ENCODE measurements around the gene ZNF12. TPM values are rescaled to one million over a fixed set of nuclear protein-coding genes. Genes with fewer than 3 reads are reported as not detected.

Gene ZNF12
- total and polyA plus RNA-seq, 8 donors: 3.9 to 222 (median 26.2) TPM

- 88 to 92% (median 91%) methylated on average over 14 to 17 of the region's 17 CpGs for WGBS, 5 donors
- no peaks in the 10 kb centered on the region for H3K27me3 ChIP-seq
- H3K4me3 ChIP-seq: no peak overlapping the region
- TF ChIP-seq EP300 (IDR thresholded peaks at IDR 0.05): no peak
- no peak for TF ChIP-seq CTCF (IDR thresholded peaks at IDR 0.05)
- no peak for TF ChIP-seq POLR2AphosphoS5 (IDR thresholded peaks at IDR 0.05)
- TF ChIP-seq POLR2A (IDR thresholded peaks at IDR 0.05): no peak
- peaks cover 64 to 100% (median 100%) of the 10 kb centered on the region in 4 donors for H3K36me3 ChIP-seq
- peaks cover 0 to 15% (median 7%) of the 10 kb centered on the region in 4 donors for H3K9me3 ChIP-seq
- H3K27ac ChIP-seq: no peak overlapping the region
- no peak for DNase-seq
- intact Hi-C loops (cut with DNase I; ENCODE audit: low total_unique reads): no loop called here
- H3K4me1 ChIP-seq: no peaks in the 10 kb centered on the region
Observed at GRCh38 chr7:6648066-6648814, 58.5 kb downstream of the ZNF12 start.

GRCh38 chr7:6647541-6647940, 59.2 kb downstream of the ZNF12 start:
- no peak for DNase-seq
- Histone ChIP-seq H3K4me1 (no peaks in the 10 kb centered on the region), H3K9me3 (peaks cover 0 to 12% (median 5%) of the 10 kb centered on the region in 4 donors), H3K27ac (no peak overlapping the region), H3K4me3 (no peak overlapping the region), H3K36me3 (peaks cover 69 to 100% (median 100%) of the 10 kb centered on the region in 4 donors), H3K27me3 (no peaks in the 10 kb centered on the region)
- whole genome bisulfite sequencing, 5 donors: 82 to 95% (median 94%) methylated on average over 7 to 14 of the region's 14 CpGs
- TF ChIP-seq EP300 (IDR thresholded peaks at IDR 0.05): no peak
- TF ChIP-seq CTCF (IDR thresholded peaks at IDR 0.05): no peak
- no peak for TF ChIP-seq POLR2A (IDR thresholded peaks at IDR 0.05)
- no peak for TF ChIP-seq POLR2AphosphoS5 (IDR thresholded peaks at IDR 0.05)
- intact Hi-C loops (cut with DNase I; ENCODE audit: low total_unique reads): no loop called here

GRCh38 chr7:6647080-6647479, 59.7 kb downstream of the ZNF12 start:
- Histone ChIP-seq H3K4me1 (no peaks in the 10 kb centered on the region), H3K4me3 (no peak overlapping the region), H3K27ac (no peak overlapping the region), H3K27me3 (no peaks in the 10 kb centered on the region), H3K9me3 (peaks cover 0 to 8% (median 3%) of the 10 kb centered on the region in 4 donors), H3K36me3 (peaks cover 69 to 100% (median 100%) of the 10 kb centered on the region in 4 donors)
- intact Hi-C loops (cut with DNase I; ENCODE audit: low total_unique reads): no loop called here
- WGBS, 5 donors: 73 to 91% (median 84%) methylated on average over 8 of the region's 8 CpGs
- TF ChIP-seq CTCF (IDR thresholded peaks at IDR 0.05) (no peak), POLR2AphosphoS5 (IDR thresholded peaks at IDR 0.05) (no peak), EP300 (IDR thresholded peaks at IDR 0.05) (no peak), POLR2A (IDR thresholded peaks at IDR 0.05) (no peak)
- DNase-seq: no peak

- Histone ChIP-seq H3K4me1 (no peaks in the 10 kb centered on the region), H3K36me3 (peaks cover 68 to 100% (median 100%) of the 10 kb centered on the region in 4 donors), H3K27me3 (no peaks in the 10 kb centered on the region), H3K27ac (no peak overlapping the region), H3K9me3 (peaks cover 0 to 2% (median 0%) of the 10 kb centered on the region in 4 donors), H3K4me3 (no peak overlapping the region)
- WGBS, 5 donors: 79 to 84% (median 82%) methylated on average over 6 to 8 of the region's 8 CpGs
- no peak for TF ChIP-seq POLR2AphosphoS5 (IDR thresholded peaks at IDR 0.05)
- intact Hi-C loops (cut with DNase I; ENCODE audit: low total_unique reads): no loop called here
- no peak for DNase-seq
Observed at GRCh38 chr7:6646465-6646864, 60.3 kb downstream of the ZNF12 start.

GRCh38 chr7:6644728-6645127, 62.0 kb downstream of the ZNF12 start:
- 93 to 97% (median 94%) methylated on average over 3 to 10 of the region's 10 CpGs for WGBS, 5 donors

More at GRCh38 chr7:6644728-6645127, 62.0 kb downstream of the ZNF12 start:
- DNase-seq: no peak
- H3K4me1 ChIP-seq: peaks cover 0 to 6% (median 3%) of the 10 kb centered on the region in 4 donors
- intact Hi-C loops (cut with DNase I; ENCODE audit: low total_unique reads): no loop called here
- no peaks in the 10 kb centered on the region for H3K27me3 ChIP-seq
- H3K9me3 ChIP-seq: no peaks in the 10 kb centered on the region
- H3K4me3 ChIP-seq: no peak overlapping the region
- peaks cover 60 to 100% (median 98%) of the 10 kb centered on the region in 4 donors for H3K36me3 ChIP-seq
- H3K27ac ChIP-seq: no peak overlapping the region
- TF ChIP-seq CTCF (IDR thresholded peaks at IDR 0.05) (no peak), POLR2A (IDR thresholded peaks at IDR 0.05) (no peak), POLR2AphosphoS5 (IDR thresholded peaks at IDR 0.05) (no peak), EP300 (IDR thresholded peaks at IDR 0.05) (no peak)

Data from stomach (tissue), 9 donors.